Right kidney (tissue), 1 donor: Measurements from ENCODE around the gene MLLT1.

Experiments used
- DNase-seq: peaks from one replicate; pipeline ENCODE4 v3.0.0-alpha.2; 2016

MLLT1 gene

GRCh38 chr19:6235031-6235951 is 44.5 kb downstream of the MLLT1 start:
- DNase-seq = no peak

- no peak for DNase-seq
Observed at GRCh38 chr19:6234527-6234926, 45.2 kb downstream of the MLLT1 start.

DNA sequence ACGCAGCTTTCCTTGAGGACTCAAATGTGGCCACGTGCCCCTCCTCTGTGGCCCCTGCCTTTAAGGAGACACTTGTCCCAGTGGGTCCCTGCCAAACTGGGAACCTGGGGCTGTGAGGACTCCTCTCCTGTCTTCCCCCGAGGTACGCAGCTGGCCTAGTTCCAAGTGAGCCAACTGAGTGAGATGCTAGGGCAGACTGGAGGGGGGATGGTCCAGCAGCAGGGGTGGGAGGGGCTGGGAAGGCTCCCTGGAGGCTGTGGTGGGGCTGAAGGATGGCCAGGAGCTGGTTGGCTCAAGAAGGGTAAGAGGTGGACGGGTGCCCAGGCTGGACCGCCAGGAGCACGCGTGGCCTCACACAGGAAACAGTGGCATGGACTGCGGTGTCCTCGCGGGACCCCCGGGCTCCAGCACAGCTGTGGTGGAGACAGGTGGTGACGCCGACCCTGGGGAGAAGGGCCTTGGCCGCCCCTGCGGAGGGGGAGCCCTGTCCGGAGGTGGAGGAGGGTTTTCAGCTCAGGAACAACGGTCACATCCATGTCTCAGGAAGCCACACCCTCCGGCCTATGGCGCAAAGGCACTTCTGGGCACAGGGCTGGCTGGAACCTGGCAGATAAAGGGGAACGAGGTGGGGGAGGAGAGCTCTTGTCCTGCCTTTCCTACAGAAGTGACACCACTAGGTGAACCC is 45.8 kb downstream of the MLLT1 start:
- peak; percentile 17 for DNase-seq

GRCh38 chr19:6233056-6233826 is 46.5 kb downstream of the MLLT1 start:
- DNase-seq = peak; percentile 27

- DNase-seq = no peak
Observed at GRCh38 chr19:6232601-6233055, 47.1 kb downstream of the MLLT1 start.

DNA sequence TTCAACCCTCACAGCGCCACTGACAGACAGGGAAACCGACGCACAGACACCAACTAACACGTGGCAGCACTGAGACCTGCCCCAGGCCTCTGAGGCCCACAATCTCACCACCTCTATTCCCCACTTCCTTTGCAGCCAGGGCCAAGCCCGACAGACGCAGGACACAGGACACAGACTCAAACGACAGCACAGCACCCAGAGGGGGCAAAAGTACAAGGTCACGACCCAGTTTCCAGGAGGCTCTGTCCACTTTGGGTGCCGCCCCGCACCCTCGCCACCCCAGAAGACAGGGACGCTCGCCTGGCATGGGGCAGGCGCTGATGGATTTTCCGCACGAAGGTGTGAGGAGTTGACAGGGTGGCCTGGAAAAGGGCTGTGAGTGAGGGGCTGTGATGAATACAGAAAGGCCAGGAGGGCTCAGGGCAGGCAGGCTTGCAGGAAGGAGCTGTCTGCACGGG is 48.8 kb downstream of the MLLT1 start:
- DNase-seq = no peak

- no peak for DNase-seq
Observed at GRCh38 chr19:6229951-6230712, 49.6 kb downstream of the MLLT1 start.

GRCh38 chr19:6229216-6229913 is 50.4 kb downstream of the MLLT1 start:
- no peak for DNase-seq

- peak; percentile 50 for DNase-seq
Observed at GRCh38 chr19:6228551-6229215, 51.1 kb downstream of the MLLT1 start.

- DNase-seq = no peak
Observed at GRCh38 chr19:6227936-6228325, 51.8 kb downstream of the MLLT1 start.

GRCh38 chr19:6227156-6227935 is 52.4 kb downstream of the MLLT1 start:
- no peak for DNase-seq

DNA sequence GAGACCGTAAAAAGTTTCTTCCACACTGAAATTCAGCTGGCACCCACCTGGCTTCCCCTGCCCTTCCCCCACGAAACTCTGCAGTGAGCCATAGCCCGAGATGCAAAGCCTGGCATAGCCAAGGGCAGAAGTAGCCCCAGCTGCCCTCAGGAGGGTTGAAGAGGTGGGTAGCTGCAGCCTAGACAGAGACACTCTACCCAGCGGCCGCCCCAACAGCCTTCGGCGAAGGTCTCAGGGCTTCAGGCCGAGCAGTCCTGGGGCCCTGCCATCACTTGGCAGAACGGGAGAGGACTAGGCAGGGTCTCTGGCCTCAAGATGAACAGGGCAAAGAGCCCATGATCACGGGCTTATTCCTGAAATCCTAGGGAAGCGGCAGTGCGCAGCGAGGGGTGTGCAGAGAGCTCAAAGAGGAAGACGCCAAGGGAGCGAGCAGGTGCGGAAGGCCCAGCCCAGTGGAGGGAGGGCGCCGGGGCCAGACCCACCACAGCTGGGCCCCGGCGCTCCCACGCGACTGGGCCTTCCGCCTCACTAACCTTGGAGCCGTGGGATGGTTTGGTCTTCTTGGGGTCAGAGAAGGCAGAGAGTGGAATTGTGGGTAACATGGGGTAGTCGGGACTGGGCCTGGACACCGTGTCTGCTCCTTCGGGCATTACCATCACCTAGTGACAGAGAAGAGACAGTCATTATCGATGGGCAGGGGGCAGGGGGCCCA is 53.2 kb downstream of the MLLT1 start:
- DNase-seq = peak; percentile 54

GRCh38 chr19:6226012-6226411 is 53.8 kb downstream of the MLLT1 start:
- no peak for DNase-seq

DNA sequence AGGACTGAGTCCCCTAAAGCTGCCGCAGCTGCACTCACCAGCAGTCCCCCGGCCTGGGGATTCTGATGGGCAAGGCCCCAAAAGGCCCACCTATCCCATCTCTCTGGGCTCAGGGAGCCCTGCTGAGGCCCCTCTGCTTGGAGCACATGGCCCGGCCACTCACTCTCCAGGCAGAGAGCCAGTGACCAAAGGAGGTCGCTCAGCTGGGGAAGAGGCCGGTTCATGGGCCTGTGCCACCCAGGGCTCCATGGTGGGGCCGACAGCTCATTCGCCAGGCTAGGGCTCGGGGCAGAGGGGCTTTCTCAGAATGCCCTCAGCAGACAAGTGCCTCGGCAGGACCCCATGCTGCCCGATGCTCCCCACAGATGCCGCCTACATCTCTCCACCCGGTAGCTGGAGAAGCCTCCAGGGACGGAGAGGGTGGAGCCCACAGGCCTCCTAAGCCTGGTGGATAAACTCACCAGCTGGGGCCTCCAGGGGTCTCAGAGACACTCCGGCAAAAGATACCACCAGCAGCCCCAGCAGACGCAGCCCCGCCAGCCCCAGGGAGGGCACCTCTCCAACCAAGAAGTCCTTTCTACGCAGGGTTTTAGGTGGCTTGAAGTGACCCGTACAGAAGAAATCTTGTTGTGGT is 54.4 kb downstream of the MLLT1 start:
- DNase-seq = no peak

- DNase-seq = no peak
Observed at GRCh38 chr19:6224308-6224675, 55.5 kb downstream of the MLLT1 start.

DNA sequence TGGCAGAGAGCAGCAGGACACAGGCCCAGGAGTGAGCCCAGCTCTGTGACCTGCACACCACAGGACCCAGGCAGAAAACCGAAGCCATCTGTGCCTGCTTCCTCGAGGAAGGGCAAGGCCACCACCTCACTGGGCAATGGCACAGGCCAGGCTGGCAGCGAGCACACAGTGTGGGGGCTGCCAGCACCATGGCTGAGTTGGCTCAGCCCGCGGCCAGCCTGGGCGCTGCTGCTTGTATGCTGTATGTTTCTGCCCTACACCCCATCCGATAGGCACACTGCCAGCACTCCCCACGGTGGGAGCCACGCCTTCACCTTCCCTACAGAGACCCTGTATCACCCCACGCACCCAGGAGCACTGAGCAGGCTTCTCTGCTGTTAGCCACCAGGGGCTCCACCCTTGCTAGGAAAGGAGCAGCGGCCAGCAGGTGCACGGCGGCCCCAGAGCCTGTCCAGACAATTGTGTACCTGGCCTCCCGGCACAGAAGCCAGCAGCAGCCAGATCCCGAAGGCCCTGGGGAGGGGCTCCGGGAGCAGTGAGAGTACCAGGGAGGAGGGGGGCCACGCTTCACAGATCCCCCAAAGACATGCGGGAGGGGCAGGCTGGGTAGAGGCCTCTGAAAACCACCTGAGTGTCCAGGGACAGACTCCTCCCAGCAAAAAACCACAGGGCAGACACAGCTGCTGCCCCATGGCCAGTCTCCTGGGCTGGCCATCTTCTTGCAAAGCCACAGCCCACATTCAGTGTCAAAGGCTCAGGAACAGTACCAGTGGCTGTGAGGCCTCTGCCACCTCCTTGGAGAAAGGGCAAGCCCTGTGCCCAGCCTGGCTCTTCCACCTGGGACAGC is 56.1 kb downstream of the MLLT1 start:
- peak; percentile 42 for DNase-seq

DNA sequence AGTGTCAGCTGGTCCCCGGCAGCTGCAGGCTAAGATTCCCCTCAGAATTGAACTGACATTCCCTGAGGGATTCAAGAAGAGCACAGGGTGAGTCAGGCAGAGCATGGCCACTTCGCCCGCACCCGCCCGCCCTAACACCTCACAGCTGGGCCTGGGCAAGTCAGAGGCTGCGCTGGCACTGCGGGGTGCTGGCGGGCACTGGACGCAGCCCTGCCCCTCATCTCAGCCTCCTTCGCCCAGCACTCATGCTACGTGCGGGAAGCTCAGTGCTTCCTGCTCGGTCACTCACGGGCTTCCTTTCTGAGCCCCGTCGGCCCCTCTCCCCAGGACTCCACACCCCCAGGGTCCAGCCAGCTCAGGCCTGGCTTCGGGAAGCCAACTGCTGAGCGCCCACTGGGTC is 56.9 kb downstream of the MLLT1 start:
- DNase-seq = no peak
